IPS DF 6.9 (cell line): ENCODE measurements around the gene FGF14.

ENCODE experiments used
- DNase-seq: peaks from one replicate; pipeline ENCODE4 v3.0.0-alpha.2; 2013; ENCODE audit warnings: low read depth, low spot score
- H3K27ac ChIP-seq: one replicate; pipeline ENCODE4 v1.5.1; 2013; ENCODE audit warnings: low read length, control low read depth
- H3K27me3 ChIP-seq: 2 replicates; pipeline ENCODE4 v1.6.1; 2013; ENCODE audit warnings: mild to moderate bottlenecking, low read length; ENCODE audit not compliant: control insufficient read depth, insufficient read depth
- H3K36me3 ChIP-seq: 2 replicates; pipeline ENCODE4 v1.6.1; 2013; ENCODE audit warnings: low read length; ENCODE audit not compliant: control insufficient read depth, insufficient read depth
- H3K4me1 ChIP-seq: 2 replicates; pipeline ENCODE4 v1.6.1; 2013; ENCODE audit warnings: low read length; ENCODE audit not compliant: control insufficient read depth, insufficient read depth
- H3K4me3 ChIP-seq: 2 replicates; pipeline ENCODE4 v1.5.1; 2013; ENCODE audit warnings: mild to moderate bottlenecking, low read length
- H3K9me3 ChIP-seq: 2 replicates; pipeline ENCODE4 v1.6.1; 2013; ENCODE audit warnings: low read length, inconsistent platforms; ENCODE audit not compliant: control insufficient read depth, insufficient read depth
- WGBS: extraction: QIAGEN DNeasy Blood & Tissue Kit; methylation state at CpG from one replicate; pipeline ENCODE4 v1.1.7; 2013; ENCODE audit warnings: mixed read lengths, missing lambda C conversion rate; ENCODE audit not compliant: insufficient read length, insufficient coverage; 5-methylcytosine and 5-hydroxymethylcytosine counted together

Gene FGF14

GRCh38 chr13:101972191-101972590 is 429.7 kb downstream of the FGF14 start:
- Histone ChIP-seq H3K36me3 (no peaks in the 10 kb centered on the region), H3K4me1 (peaks cover 1% of the 10 kb centered on the region; the same call in 1 of the 2 replicates), H3K4me3 (no peak overlapping the region), H3K9me3 (no peaks in the 10 kb centered on the region), H3K27me3 (no peaks in the 10 kb centered on the region), H3K27ac (no peak overlapping the region)
- no peak for DNase-seq
- WGBS: no CpG with 5 or more reads among the region's 4 CpGs

DNA sequence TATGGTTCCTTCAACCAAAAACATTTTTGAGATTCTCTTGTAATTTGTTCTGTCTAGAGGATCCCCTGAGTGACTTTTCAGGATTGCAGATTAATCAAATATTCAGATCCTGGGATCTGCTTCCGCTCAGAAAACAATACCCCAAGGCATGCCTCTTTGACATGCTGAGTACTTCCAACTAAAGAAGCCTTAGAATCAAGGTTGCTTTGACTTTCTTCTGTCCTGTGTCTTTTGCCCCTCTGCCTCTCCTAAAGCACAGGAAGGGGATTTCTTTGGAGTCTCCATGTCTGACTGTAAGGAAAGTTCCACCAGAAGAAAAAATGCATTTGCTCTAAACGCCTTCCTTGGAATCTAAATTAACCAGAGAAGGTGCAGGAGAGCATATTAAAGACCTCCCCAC is 431.5 kb downstream of the FGF14 start:
- Histone ChIP-seq H3K27ac (no peak overlapping the region), H3K4me1 (peaks cover 1% of the 10 kb centered on the region; the same call in 1 of the 2 replicates), H3K36me3 (no peaks in the 10 kb centered on the region), H3K4me3 (no peak overlapping the region), H3K9me3 (no peaks in the 10 kb centered on the region), H3K27me3 (no peaks in the 10 kb centered on the region)
- peak; percentile 16 for DNase-seq
- WGBS: no CpG with 5 or more reads among the region's 2 CpGs

DNA sequence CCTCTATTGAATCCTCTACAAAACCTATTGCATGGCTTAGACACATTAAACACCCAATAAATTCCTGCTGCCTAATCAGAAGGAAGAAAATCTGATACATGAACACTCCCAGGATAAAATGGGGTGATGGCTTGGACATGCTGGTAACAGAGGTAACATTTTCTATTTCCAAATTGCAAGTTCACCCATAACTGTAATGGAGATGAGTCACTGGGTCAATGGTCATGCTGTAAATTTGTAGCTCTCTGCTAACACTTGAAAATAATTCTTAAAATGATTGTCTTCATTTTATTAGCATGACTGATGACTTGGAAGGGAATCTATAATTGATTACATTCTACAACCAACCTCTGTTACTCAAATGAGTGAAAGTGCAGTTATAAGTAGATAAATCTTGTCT is 434.1 kb downstream of the FGF14 start:
- H3K27ac ChIP-seq: no peak overlapping the region
- no peak for DNase-seq
- H3K4me1 ChIP-seq: peaks cover 1% of the 10 kb centered on the region; the same call in 1 of the 2 replicates
- H3K36me3 ChIP-seq: no peaks in the 10 kb centered on the region
- no peak overlapping the region for H3K4me3 ChIP-seq
- no peaks in the 10 kb centered on the region for H3K9me3 ChIP-seq
- no peaks in the 10 kb centered on the region for H3K27me3 ChIP-seq

- no peak overlapping the region for H3K4me3 ChIP-seq
- H3K36me3 ChIP-seq: no peaks in the 10 kb centered on the region
- DNase-seq: no peak
- H3K9me3 ChIP-seq: no peaks in the 10 kb centered on the region
- no peaks in the 10 kb centered on the region for H3K27me3 ChIP-seq
- H3K27ac ChIP-seq: no peak overlapping the region
- H3K4me1 ChIP-seq: peaks cover 1% of the 10 kb centered on the region; the same call in 1 of the 2 replicates
These were observed 434.6 kb downstream of the FGF14 start for GRCh38 chr13:101967216-101967615.

- DNase-seq: no peak
- Histone ChIP-seq H3K27me3 (no peaks in the 10 kb centered on the region), H3K9me3 (no peaks in the 10 kb centered on the region), H3K4me1 (no peaks in the 10 kb centered on the region), H3K27ac (no peak overlapping the region), H3K4me3 (no peak overlapping the region), H3K36me3 (no peaks in the 10 kb centered on the region)
- no CpG with 5 or more reads among the region's 5 CpGs for WGBS
These were observed 436.8 kb downstream of the FGF14 start for GRCh38 chr13:101965096-101965495.

GRCh38 chr13:101959016-101959415 is 442.8 kb downstream of the FGF14 start:
- no CpG with 5 or more reads among the region's 5 CpGs for WGBS
- no peaks in the 10 kb centered on the region for H3K4me1 ChIP-seq
- H3K36me3 ChIP-seq: no peaks in the 10 kb centered on the region
- DNase-seq: no peak
- H3K9me3 ChIP-seq: no peaks in the 10 kb centered on the region
- no peak overlapping the region for H3K27ac ChIP-seq
- H3K27me3 ChIP-seq: no peaks in the 10 kb centered on the region
- no peak overlapping the region for H3K4me3 ChIP-seq

- Histone ChIP-seq H3K9me3 (no peaks in the 10 kb centered on the region), H3K36me3 (no peaks in the 10 kb centered on the region), H3K4me3 (no peak overlapping the region), H3K27me3 (no peaks in the 10 kb centered on the region), H3K4me1 (no peaks in the 10 kb centered on the region), H3K27ac (no peak overlapping the region)
- no CpG with 5 or more reads among the region's 3 CpGs for WGBS
- no peak for DNase-seq
These were observed 446.1 kb downstream of the FGF14 start for GRCh38 chr13:101955764-101956163.

DNA sequence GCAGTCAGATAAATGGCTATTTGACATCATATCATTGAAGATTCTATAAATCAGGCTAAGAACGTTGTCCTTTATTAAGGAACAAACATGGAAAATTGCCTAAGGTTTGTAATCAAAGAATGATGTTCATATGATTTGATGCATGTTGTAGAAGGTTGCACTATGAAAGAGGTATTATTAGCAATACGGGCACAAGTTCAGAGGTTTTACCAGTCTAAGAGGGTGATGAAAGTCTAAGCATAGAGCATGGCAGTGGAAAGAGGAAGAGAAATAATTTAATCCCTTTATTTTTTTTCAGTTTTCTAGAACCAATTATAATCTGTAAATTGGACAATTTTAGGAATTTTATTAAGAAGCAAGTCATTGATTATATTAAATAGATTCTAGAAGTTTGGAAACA is 450.7 kb downstream of the FGF14 start:
- Histone ChIP-seq H3K4me3 (no peak overlapping the region), H3K27me3 (no peaks in the 10 kb centered on the region), H3K9me3 (no peaks in the 10 kb centered on the region), H3K4me1 (no peaks in the 10 kb centered on the region), H3K27ac (no peak overlapping the region), H3K36me3 (no peaks in the 10 kb centered on the region)
- DNase-seq: no peak
- no CpG with 5 or more reads among the region's 2 CpGs for WGBS

DNA sequence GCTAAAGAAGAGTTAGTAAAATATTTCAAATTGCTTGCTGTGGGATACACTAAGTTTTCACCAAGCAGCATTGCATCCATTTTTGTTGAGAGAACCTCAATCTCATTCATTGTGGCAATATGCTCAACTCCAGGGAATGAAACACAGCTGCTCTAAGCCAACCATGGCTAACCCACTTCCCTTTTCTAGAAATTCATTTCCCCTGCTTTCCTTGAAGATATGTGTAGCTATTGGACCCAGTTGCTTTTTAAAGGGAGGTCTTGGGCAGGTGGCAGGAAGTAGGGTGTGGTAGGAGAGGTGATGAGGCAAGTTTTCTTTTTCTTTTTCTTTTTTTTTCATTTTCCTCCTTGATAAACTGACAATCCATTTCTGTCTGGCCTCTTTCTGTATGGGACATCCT is 452.2 kb downstream of the FGF14 start:
- Histone ChIP-seq H3K27ac (no peak overlapping the region), H3K4me3 (no peak overlapping the region), H3K36me3 (no peaks in the 10 kb centered on the region), H3K4me1 (0 out of 2 replicates have a peak, but pooled peaks cover 2% of the 10 kb centered on the region), H3K9me3 (no peaks in the 10 kb centered on the region), H3K27me3 (no peaks in the 10 kb centered on the region)
- no peak for DNase-seq

GRCh38 chr13:101946401-101946800 is 455.4 kb downstream of the FGF14 start:
- no peak overlapping the region for H3K4me3 ChIP-seq
- 0 out of 2 replicates have a peak, but pooled peaks cover 2% of the 10 kb centered on the region for H3K4me1 ChIP-seq
- no peak for DNase-seq
- H3K27me3 ChIP-seq: no peaks in the 10 kb centered on the region
- no peaks in the 10 kb centered on the region for H3K36me3 ChIP-seq
- H3K27ac ChIP-seq: no peak overlapping the region
- H3K9me3 ChIP-seq: no peaks in the 10 kb centered on the region

- Histone ChIP-seq H3K9me3 (no peaks in the 10 kb centered on the region), H3K4me1 (0 out of 2 replicates have a peak, but pooled peaks cover 2% of the 10 kb centered on the region), H3K27ac (no peak overlapping the region), H3K27me3 (no peaks in the 10 kb centered on the region), H3K36me3 (no peaks in the 10 kb centered on the region), H3K4me3 (no peak overlapping the region)
- DNase-seq: no peak
- WGBS: no CpG with 5 or more reads among the region's 6 CpGs
These were observed 456.4 kb downstream of the FGF14 start for GRCh38 chr13:101945435-101945834.
